ENCODE measurements around the gene S100A2. TPM values are rescaled to one million over a fixed set of nuclear protein-coding genes. Genes with fewer than 3 reads are reported as not detected.
"Not testable (repeated sequence)": the region's sequence is repeated elsewhere in the genome, so short reads cannot be mapped to it uniquely, and the experiment has no call there.

S100A2 gene
- total and polyA plus RNA-seq, 7 donors: 0.86 to 15.4 (median 1.1) TPM

- DNase-seq: no peak
- WGBS, 3 donors: 60 to 73% (median 61%) methylated on average over 7 of the region's 7 CpGs
- intact Hi-C loops (cut with DNase I): no loop called here
Measured at GRCh38 chr1:153598309-153599172, 32.9 kb upstream of the S100A2 start.

GRCh38 chr1:153597206-153597605 is 31.6 kb upstream of the S100A2 start:
- H3K4me3 ChIP-seq: no peak overlapping the region
- ATAC-seq (no peak), DNase-seq (no peak)
- no peaks in the 10 kb centered on the region for H3K27me3 ChIP-seq (ENCODE audit: insufficient read depth in 3 of 3, low read length in 2 of 3)
- H3K36me3 ChIP-seq (ENCODE audit: insufficient read depth in 1 of 2, low read depth in 1 of 2): no peaks in the 10 kb centered on the region
- TF ChIP-seq CTCF (IDR thresholded peaks at IDR 0.05): no peak
- no peaks in the 10 kb centered on the region for H3K9me3 ChIP-seq
- intact Hi-C loops (cut with DNase I): no loop called here
- WGBS, 3 donors: 80 to 87% (median 84%) methylated on average over 6 of the region's 6 CpGs
- H3K27ac ChIP-seq: no peak overlapping the region
- H3K4me1 ChIP-seq: no peaks in the 10 kb centered on the region

More at GRCh38 chr1:153598309-153599172, 32.9 kb upstream of the S100A2 start:
- peak in 2 of 4 donors; percentile 15 to 24 for ATAC-seq
- Histone ChIP-seq H3K36me3 (ENCODE audit: insufficient read depth in 1 of 2, low read depth in 1 of 2) (no peaks in the 10 kb centered on the region), H3K9me3 (no peaks in the 10 kb centered on the region), H3K4me1 (no peaks in the 10 kb centered on the region), H3K27me3 (ENCODE audit: insufficient read depth in 3 of 3, low read length in 2 of 3) (no peaks in the 10 kb centered on the region), H3K4me3 (no peak overlapping the region), H3K27ac (no peak overlapping the region)
- TF ChIP-seq CTCF (IDR thresholded peaks at IDR 0.05): no peak

GRCh38 chr1:153592748-153593147 is 27.1 kb upstream of the S100A2 start:
- no peaks in the 10 kb centered on the region for H3K27me3 ChIP-seq (ENCODE audit: insufficient read depth in 3 of 3, low read length in 2 of 3)
- no peak overlapping the region for H3K27ac ChIP-seq
- 53 to 57% (median 56%) methylated on average over 4 of the region's 4 CpGs for WGBS, 3 donors
- no peaks in the 10 kb centered on the region for H3K9me3 ChIP-seq
- ATAC-seq (no peak), DNase-seq (no peak)
- H3K36me3 ChIP-seq (ENCODE audit: insufficient read depth in 1 of 2, low read depth in 1 of 2): no peaks in the 10 kb centered on the region
- no peaks in the 10 kb centered on the region for H3K4me1 ChIP-seq
- intact Hi-C loops (cut with DNase I): no loop called here
- TF ChIP-seq CTCF (IDR thresholded peaks at IDR 0.05): no peak
- no peak overlapping the region for H3K4me3 ChIP-seq

- H3K9me3 ChIP-seq: no peaks in the 10 kb centered on the region
- no peaks in the 10 kb centered on the region for H3K27me3 ChIP-seq (ENCODE audit: insufficient read depth in 3 of 3, low read length in 2 of 3)
- DNase-seq (no peak), ATAC-seq (no peak)
- H3K4me3 ChIP-seq: no peak overlapping the region
- WGBS, 3 donors: 81 to 87% (median 85%) methylated on average over 2 of the region's 2 CpGs
- H3K36me3 ChIP-seq (ENCODE audit: insufficient read depth in 1 of 2, low read depth in 1 of 2): no peaks in the 10 kb centered on the region
- intact Hi-C loops (cut with DNase I): no loop called here
- H3K27ac ChIP-seq: no peak overlapping the region
- no peaks in the 10 kb centered on the region for H3K4me1 ChIP-seq
- no peak for TF ChIP-seq CTCF (IDR thresholded peaks at IDR 0.05)
Measured at GRCh38 chr1:153588482-153588881, 22.8 kb upstream of the S100A2 start.

GRCh38 chr1:153588033-153588432 is 22.4 kb upstream of the S100A2 start:
- H3K27ac ChIP-seq; H3K27me3 ChIP-seq (ENCODE audit: insufficient read depth in 3 of 3, low read length in 2 of 3); H3K9me3 ChIP-seq; H3K36me3 ChIP-seq (ENCODE audit: insufficient read depth in 1 of 2, low read depth in 1 of 2); ATAC-seq; H3K4me1 ChIP-seq; intact Hi-C loops (cut with DNase I); H3K4me3 ChIP-seq; DNase-seq: not testable (repeated sequence)
- WGBS, 3 donors: 85 to 95% (median 88%) methylated on average over 10 of the region's 10 CpGs
